IPS DF 4.7 (cell line): Measurements from ENCODE around the gene TNNC2.
A peak's percentile ranks its signal among the peaks of the same experiment; 100 is the strongest.
"Not testable (repeated sequence)": the region's sequence is repeated elsewhere in the genome, so short reads cannot be mapped to it uniquely, and the experiment has no call there.

Experiments used
- DNase-seq: peaks from one replicate; pipeline ENCODE4 v3.0.0-alpha.2; 2013; ENCODE audit warnings: low spot score; ENCODE audit errors: extremely low read depth

Gene TNNC2

DNA sequence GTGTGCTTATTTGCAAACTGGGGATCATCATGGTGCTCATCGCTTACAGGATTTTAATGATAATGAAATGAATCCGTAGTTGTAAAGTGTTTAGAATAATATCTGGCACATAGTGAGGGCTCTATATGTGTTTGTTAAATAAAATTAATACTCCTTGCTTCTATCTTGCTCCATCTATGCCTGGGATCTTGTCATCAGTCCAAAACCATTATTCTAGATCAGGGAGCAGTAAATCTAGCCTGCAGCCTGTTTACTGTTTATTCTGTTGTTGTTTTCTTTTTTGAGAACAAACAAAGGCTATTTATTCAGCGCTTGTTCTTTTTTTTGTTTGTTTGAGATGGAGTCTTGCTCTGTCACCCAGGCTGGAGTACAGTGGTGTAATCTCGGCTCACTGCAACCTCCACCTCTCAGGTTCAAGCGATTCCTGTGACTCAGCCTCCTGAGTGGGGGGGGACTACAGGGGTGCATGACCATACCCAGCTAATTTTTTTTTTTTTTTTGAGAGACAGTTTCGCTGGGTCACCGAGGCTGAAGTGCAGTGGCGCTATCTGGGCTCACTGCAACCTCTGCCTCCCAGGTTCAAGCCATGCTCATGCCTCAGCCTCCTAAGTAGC is 22.0 kb upstream of the TNNC2 start:
- no peak for DNase-seq

DNA sequence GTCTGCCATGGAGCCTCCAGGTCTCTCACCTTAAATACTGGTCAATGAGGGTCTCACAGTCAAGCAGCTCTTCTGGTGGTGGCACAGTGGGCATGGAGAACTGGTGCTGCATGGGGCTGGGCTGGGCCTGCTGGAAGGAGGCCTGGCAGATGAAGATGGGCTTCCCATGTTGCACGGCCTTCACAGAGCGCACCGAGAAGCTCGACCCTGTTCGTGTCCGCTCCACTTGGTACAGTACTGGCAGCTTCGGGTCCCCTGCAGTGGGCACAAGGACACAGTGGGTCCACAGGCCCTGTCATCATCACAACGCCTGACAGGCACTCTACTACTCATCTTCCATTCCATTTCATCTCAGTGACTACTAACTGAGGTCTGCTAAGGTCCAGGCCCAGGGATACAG is 21.3 kb upstream of the TNNC2 start:
- no peak for DNase-seq

DNA sequence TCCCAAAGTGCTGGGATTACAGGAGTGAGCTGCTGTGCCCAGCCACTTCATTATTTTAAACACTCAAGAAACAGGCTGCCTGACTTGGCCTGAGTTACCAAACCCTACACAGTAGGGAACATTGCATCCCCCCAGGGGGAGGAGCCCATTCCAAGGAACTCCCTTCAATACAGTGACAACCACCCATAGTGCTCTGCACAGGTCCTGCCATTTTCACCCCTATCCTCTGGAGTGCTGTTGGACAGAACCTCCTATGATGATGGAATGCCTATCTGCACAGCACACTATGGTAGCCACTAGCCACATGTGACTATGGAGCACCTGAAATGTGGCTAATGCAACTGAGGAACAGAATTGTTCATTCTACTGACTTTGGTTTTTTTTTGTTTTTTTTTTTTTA is 18.3 kb upstream of the TNNC2 start:
- DNase-seq, result no peak

DNA sequence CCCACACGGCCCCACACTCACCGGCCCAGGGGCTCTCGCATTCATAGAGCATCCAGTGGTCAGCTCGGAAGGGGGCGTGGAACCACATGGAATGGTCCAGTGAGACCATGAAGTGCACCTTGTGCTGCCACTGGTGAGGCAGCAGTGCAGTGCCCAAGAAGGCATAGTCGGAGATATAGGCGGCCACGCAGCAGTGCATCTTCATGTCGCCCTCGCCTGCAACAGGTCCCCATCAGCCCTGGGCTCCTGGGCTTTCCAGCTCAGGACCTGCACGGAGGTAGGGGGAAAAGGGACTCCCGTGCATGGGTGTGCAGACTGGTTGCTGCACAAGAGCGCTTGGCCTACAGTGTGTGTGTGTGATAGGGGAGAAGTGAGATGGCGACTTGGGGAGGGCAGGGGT is 16.4 kb upstream of the TNNC2 start:
- no peak for DNase-seq

DNA sequence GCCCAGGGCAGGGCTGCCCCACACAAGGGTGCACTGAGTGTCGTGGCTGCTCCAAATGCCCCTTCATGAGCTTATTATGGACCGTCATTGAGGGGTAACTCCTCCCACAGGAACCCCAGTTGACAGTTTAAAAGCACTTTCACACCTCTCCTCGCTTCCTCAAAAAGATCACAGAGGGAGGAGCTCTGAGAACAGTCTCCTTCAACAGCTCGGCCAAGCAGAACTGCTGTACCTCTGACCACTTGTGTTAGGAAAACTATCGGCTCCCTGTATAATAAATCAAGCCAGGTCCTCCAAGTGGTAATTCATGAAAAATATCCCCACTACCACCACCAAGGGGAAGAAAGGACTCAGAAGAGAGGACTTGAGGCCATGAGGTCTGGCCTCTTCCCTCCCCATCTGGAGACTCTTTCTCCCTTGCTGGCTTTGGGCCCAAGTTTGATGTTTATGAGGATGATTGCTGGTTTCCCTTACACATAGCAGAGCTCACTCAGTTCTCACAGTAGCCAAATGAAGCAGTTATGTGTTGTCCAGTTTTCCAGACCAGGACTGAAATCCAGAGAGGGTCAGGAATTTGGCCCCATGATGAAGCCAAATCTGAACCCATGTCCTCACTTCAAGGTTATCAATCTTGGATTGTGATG is 15.2 kb upstream of the TNNC2 start:
- DNase-seq, result no peak

DNA sequence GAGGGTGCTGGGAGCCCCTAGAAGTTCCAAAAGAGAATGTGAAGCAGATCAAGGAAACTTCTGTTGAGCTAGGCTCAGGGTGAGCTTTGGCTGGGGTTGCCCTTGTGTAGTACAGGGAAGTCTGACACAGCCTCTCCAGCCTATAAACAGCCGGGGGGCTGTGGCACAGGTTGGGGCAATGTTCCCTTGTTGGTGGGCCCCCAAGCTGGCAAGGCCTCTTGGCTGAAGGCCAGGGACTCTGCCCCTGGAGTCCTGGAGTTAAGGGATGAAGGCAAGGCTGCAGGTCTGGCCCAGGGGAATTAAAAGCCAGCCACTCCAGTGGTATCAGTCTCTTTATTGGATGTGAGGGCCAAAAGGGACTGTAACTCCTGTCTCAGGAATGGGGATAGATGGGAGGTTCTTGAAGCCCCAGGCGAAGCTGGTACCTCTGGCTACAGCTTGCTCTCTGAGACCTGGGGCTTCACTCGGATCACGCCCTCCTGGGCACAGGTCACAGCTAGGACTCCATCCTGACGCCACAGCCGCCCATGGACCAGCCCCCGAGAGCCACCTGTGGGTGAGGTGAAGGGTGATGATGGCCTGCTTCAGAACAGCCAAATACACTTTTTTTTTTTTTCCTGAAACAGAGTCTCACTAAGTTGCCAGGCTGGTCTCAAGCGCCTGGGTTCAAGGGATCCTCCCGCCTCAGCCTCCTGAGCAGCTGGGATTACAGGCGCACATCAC is 14.5 kb upstream of the TNNC2 start:
- DNase-seq, result no peak

DNA sequence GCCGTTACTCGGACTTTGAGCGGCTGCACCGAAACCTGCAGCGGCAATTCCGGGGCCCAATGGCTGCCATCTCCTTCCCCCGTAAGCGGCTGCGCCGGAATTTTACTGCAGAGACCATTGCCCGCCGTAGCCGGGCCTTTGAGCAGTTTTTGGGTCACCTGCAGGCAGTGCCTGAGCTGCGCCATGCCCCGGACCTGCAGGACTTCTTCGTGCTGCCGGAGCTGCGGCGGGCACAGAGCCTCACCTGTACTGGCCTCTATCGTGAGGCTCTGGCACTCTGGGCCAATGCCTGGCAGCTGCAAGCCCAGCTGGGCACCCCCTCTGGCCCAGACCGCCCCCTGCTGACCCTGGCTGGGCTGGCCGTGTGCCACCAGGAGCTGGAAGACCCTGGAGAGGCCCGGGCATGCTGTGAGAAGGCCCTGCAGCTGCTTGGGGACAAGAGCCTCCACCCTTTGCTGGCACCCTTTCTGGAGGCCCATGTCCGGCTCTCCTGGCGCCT is 13.6 kb upstream of the TNNC2 start:
- no peak for DNase-seq

DNA sequence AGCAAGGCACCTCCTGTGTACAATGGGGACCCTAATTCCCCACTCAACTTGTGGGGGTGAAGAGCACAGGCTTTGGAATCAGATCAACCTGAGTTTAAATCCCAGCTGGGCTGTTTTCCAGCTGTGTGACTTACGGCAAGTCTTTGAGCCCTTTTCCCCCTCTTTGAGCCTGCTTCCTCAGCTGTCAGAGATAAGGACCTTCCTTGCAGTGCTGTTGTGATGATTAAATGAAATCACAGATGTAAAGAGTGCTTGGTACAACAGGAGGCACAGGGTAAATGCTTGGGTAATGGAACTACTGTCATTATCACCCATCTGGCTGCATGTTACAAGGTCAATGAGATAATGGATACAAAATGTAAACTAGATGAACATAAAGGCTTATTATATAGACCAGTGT is 9.7 kb upstream of the TNNC2 start:
- DNase-seq, result no peak

DNA sequence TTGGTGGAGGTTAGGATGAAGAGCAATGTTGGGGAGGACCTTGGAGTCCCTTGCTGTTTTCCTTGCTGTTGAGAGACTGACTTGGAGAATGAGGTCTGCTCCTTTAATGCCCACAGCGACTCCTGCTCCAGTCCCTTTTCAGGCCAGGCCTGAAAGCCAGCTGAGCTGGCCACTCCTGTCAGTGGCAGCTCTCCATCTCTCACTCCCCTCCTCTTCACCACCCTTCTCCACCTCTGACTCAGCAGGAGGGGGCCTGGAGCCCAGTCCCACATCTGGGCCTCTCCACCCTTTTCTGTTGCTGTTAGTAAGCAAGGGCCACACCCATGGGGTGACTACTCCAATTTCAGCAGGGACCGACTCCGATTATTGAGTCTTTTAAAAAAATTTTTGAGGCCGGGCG is 8.7 kb upstream of the TNNC2 start:
- DNase-seq, result no peak

DNA sequence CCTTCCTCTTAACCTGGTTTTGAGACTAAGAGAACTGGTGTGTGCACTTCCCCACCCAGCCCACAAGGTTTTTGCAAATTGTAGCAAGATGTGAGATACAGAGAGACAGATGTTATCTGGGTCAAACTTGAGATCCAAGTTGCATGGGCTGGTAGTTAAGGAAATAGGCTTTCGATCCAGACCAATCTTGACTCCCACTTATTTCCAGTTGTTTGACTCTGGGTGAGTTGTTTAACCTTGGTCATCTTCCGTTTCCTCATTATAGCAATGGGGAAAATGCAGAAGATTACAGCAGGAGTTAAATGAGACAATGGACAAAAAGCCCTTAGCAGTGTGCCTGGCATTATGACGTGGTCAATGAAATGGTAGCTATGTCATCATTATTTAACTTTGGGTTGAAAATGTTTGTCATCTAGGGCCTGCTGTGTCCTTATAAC is 8.2 kb upstream of the TNNC2 start:
- DNase-seq, result no peak

DNA sequence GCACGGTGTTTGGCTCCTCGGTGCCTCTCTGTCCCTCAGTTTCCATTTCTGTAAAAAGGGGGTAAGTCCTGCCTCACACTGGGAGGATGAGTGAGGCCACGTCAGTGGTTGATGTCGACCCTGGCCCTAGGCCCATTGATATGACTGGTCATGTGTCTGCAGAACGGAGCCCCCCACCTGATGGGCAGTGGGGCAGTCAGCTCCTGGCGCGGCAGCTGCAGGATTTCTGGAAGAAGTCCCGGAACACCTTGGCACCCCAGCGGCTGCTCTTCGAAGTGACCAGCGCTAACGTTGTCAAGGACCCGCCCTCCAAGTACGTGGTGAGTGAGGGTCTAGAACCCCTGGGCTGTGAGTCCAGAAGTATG is 7.7 kb upstream of the TNNC2 start:
- DNase-seq, result no peak

DNA sequence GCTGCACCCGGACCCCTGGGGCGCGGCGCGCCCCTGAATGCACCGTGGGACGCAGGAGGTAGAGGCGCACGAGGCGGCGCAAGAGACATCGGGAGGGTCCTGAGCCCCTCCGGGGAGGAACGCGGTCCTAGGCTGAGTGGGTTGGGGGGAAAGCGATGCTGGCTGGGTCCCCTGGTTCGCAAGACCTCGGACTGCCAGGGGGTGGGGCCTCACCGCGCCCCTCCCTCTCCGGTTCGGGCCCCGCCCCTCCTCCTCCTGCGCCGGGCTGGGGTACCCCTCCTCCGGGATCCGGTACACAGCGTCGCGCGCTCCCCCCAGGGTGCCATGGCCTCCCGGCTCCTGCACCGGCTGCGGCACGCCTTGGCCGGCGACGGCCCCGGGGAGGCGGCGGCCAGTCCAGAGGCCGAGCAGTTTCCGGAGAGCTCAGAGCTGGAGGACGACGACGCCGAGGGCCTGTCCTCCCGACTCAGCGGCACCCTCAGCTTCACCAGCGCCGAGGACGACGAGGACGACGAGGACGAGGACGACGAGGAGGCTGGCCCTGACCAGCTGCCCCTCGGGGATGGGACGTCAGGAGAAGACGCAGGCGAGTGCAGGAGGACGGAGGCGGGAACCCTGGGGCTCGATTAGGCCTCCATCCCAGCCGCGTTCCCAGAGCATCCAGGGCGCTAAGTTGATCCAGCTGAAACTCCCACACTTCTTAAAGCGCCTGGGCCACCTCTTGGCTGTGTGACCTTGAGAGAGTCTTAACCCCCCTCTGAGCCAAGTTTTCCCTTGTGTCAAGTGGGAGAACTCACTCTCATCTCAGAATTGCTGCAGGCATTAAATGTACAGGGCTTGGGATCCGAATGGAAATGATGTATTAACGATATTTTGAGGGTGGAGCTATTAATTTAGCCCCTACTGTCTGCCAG is 7.0 kb upstream of the TNNC2 start:
- no peak for DNase-seq

DNA sequence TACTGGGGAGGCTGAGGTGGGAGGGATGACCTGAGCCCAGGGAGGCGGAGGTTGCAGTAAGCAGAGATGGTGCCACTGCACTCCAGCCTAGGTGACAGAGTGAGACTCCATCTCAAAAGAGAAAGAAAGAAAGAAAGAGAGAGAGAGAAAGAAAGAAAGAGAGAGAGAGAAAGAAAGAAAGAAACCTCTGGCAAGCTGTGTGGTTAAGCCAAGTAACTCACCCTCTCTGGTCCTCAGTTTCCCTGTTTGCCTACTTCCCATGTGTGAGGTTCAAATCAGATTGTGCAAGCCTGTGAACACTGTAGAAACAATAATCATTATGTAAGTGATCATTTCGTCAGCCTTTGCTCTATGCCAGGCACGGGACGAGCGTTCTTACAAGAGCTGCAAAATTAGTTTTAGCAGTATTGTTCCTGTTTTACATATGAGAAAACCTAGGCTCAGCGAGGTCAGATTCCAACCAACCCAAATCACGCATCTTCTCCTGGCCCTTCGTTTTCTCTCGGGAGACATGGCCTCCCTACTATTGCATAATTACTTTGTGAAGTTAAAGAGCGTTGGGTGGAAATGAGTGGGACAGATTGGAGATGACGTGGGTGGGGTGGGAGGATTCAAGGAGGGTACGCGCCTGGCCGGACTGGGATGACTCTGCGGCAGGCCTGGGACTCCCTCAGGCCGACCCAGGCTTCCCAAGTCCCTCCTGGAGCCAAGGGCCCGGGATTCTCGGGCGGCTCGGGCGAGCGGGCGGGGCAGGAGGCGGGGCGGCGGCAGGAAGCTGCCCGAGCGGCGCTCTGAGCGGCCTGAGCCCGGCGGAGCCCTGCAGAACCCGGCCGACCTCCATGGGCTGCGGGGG is 6.1 kb upstream of the TNNC2 start, which contains the start of gene SNX21:
TSS of gene SNX21 (plus strand) at position 770 of the 853 bp plus-strand sequence. CDS start 121 bp downstream, outside the sequence.
- no peak for DNase-seq

DNA sequence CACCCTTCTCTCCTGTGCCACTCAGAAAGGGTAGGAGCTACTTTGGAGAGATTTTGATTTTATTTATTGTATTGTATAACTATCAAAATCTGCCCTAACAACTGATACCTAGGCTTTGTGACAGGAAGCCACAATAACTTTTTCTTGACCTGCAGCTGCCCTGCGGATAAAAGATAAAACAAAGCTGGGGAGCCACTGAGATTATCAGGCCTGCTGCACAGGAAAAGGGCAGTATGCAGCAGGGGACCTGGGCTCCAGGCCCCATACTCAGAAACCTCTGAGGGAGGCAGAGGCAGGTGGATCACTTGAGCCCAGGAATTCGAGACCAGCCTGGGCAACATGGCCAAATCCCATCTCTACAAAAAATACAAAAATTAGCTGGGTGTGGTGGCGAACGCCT is 5.5 kb upstream of the TNNC2 start:
- no peak for DNase-seq

DNA sequence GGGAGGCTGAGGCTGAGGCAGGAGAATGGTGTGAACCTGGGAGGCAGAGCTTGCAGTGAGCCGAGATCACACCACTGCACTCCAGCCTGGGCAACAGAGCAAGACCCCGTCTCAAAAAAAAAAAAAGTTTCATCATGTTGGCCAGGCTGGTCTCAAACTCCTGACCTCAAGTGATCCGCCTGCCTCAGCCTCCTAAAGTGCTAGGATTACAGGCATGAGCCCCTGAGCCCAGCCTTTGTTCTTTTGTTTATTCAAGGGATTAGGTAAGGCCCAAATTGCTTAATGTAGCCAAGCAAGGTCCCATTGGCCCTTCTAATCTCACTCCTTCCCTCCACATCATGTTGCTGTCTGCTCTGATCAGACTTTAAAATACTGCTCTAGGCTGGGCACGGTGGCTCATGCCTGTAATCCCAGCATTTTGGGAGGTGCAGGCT is 2.6 kb upstream of the TNNC2 start:
- DNase-seq, result not testable (repeated sequence)

DNA sequence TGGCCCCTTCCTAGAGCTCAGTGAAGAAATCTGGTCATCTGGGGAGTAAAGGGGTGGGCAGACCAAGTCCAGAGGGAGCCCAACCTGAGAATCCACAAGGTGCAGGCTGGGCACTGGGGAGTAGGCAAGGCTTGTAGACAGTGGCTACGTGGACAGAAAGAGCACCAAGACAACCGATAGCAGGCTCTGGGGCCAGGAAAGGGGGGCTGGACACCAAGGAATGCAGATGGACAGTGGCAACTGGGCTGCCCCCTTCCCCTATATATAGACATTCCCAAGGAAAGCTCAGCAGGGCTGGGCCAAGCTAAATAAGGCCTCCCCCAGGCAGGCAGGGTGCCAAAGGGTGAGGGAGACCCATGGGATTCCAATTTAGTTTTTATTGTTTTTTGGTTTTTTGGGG is 1.5 kb upstream of the TNNC2 start:
- no peak for DNase-seq

DNA sequence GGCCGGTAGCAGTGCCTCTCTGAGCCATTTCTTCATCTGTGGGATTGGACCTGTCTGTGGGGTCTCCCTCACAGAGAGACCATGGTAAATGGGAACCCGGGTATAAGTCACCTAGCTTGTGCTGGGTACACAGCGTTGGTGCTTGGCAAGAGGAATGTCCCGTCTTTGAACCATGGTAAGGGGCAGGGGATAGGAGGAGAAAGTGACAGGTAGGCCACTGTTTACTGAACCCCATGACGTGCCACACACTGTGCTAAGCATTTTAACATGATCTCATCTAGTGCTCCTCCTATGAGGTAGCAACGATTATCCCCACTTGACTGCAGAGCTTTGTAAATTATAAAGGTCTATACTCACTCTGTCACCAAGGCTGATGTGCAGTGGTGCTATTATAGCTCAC is 600 bp upstream of the TNNC2 start:
- no peak for DNase-seq

DNA sequence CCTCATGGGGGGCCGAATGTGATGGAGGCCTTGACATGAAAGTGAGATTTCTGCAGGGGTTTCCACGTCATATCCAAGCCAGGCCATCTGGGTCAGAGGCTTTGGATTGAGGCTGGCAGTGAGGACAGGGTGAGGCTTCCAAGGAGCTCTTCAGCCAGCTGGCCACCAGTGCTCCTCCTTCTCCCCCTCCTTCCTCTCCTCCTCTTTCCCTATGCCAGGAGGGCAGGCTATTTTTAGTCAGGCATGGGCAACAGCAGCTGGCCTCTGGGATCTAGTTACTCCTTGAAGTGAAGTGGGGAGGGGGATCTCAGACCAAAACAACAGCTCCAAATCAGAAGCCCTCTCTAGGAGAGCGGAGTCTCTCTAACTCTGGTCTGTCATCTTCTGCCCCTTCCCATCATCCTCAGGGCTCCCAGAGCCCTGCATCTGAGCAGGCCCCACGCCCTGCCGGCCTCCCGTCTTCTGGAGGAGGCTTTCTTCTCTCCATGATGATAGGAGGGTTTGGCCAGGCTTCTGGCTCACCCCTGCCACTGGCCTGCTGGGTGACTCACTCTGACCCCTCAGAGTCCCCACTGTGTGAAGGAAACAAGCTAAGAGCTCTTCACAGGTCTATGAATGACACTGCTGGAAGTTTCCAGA is 612 bp downstream of the TNNC2 start:
- DNase-seq, result no peak

DNA sequence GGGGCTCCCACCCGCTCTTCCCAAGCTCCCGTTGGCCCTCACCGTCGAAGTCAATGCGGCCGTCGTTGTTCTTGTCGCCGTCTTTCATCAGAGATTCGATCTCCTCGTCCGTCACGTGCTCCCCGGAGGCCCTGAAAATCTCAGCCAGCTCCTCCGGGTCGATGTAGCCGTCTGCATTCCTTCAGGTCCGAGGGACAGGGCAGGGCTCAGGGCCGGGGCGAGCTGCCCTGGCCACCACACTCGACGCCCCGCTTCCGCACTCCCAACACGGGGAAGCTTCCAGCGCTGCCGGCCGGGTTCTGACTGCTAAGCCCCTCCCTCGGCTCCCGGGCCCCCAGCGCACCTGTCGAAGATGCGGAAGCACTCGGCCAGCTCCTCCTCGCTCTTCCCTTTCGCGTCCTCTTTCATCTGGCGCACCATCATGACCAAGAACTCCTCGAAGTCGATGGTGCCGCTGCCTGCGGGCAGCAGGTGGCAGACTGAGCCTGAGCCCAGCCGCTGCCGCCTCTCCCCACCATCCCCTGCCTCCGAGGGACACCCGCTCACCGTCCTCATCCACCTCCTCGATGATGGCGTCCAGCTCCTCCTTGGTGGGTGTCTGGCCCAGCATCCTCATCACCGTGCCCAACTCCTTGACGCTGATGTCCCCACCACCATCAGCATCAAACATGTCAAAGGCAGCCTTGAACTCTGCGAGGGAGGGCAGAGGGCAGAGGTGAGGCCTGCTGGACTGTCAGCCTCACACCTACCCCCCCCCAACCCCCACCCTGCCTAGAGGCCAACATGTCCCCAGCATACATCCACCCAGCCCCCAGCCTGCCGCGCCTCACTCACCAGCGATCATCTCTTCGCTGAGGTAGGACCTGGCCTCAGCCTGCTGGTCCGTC is 2.9 kb downstream of the TNNC2 start:
- DNase-seq, result peak; percentile 62
